Measurements from ENCODE around the gene RYR2.
"Not testable (repeated sequence)": the region's sequence is repeated elsewhere in the genome, so short reads cannot be mapped to it uniquely, and the experiment has no call there.

The RYR2 gene

GRCh38 chr1:237120683-237121082, 78.7 kb downstream of the RYR2 start:
- no peak overlapping the region for H3K27ac ChIP-seq
- TF ChIP-seq ZFX (IDR thresholded peaks at IDR 0.05) = no peak
- TF ChIP-seq CTCF (conservative IDR thresholded peaks at IDR 0.05) = no peak

GRCh38 chr1:237124856-237125462, 83.0 kb downstream of the RYR2 start:
- no peak overlapping the region for H3K27ac ChIP-seq
- TF ChIP-seq ZFX (IDR thresholded peaks at IDR 0.05) = no peak
- peak; percentile 80 for TF ChIP-seq CTCF (conservative IDR thresholded peaks at IDR 0.05)

DNA sequence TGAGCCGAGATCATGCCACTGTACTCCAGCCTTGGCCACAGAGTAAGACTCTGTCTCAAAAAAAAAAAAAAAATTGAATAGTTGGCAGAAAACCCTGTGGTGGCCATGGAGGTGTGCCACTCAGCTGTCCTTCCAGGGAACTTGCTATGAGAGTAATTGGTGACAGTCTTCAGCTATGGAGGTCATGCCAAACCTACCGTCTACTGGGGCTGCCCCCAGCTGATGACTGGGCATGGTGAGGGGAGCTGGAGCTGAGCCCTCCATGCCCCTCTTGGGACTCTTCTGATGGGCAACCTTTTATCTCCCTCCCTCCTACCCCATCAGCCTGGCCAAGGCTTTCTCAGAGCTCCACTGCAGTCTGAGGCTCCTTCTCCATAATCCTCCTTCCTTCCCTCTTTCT, 84.2 kb downstream of the RYR2 start:
- TF ChIP-seq CTCF (conservative IDR thresholded peaks at IDR 0.05) (no peak), ZFX (IDR thresholded peaks at IDR 0.05) (no peak)
- no peak overlapping the region for H3K27ac ChIP-seq

- H3K27ac ChIP-seq = not testable (repeated sequence)
Observed at GRCh38 chr1:237127301-237127700, 85.3 kb downstream of the RYR2 start.

GRCh38 chr1:237133921-237134320, 91.9 kb downstream of the RYR2 start:
- no peak for TF ChIP-seq CTCF (conservative IDR thresholded peaks at IDR 0.05)
- TF ChIP-seq ZFX (IDR thresholded peaks at IDR 0.05) = no peak
- no peak overlapping the region for H3K27ac ChIP-seq

GRCh38 chr1:237134929-237135328, 92.9 kb downstream of the RYR2 start:
- no peak overlapping the region for H3K27ac ChIP-seq
- TF ChIP-seq ZFX (IDR thresholded peaks at IDR 0.05) = no peak
- TF ChIP-seq CTCF (conservative IDR thresholded peaks at IDR 0.05) = no peak

GRCh38 chr1:237138551-237138950, 96.6 kb downstream of the RYR2 start:
- TF ChIP-seq ZFX (IDR thresholded peaks at IDR 0.05) (no peak), CTCF (conservative IDR thresholded peaks at IDR 0.05) (no peak)
- peak overlapping the region; percentile 78; the same call in 1 of the 2 replicates for H3K27ac ChIP-seq

DNA sequence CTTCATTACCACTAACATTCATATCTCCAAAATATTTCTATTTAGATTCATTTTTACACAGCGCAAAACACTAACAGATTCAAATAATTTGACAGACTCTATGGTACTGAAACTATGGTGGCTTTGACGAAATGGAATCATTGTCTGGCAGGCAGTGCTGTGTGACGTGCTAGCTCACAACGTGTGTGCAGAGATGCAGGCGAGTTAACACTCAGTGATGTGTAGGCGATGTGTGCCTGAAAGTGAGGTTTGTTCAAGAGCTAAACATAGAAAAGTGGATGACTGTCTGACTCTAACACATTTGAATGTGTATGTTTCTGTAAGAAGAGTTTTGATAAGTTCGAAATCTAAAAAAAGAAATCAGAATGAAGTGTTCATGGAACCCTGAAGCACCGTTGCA, 97.7 kb downstream of the RYR2 start:
- H3K27ac ChIP-seq = peak overlapping the region; percentile 48; the same call in 1 of the 2 replicates
- TF ChIP-seq CTCF (conservative IDR thresholded peaks at IDR 0.05) (no peak), ZFX (IDR thresholded peaks at IDR 0.05) (no peak)
